Measurements from ENCODE around the gene GSTT2.
"Not testable (repeated sequence)": the region's sequence is repeated elsewhere in the genome, so short reads cannot be mapped to it uniquely, and the experiment has no call there.

Gene GSTT2

DNA sequence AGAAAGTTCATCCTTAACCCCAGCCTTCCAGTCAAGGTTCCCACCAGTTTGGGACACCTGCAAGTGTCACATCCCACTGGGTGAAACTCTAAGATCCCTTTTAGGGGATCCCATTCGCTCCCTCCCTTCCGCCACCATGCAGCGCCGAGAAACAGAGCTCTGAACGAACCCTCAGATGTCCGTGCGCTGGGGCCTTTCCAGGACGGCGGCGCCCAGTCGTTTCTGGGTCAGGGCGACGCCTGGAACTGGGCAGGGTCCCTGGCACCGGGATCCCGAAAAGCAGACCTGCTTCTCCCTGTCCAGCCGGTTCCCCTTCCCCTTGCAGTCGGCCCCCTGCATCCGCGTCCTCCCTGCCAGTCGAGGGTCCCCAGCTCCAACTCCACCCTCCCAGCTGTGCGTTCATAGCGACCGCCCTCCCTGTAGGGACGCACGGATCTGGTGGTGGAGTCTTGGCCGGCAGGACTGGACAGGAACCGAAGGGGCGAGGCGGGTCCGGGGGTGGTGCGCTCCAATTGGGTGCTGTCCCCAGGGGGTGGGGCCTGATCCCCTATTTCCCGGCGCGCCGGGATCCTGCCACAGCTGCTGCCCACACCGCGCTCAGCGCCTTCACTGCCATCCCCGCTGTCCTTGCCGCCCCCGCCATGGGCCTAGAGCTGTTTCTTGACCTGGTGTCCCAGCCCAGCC is at the start of gene GSTT2:
TSS of gene GSTT2 (plus strand) at position 578 of the 684 bp plus-strand sequence.
- not testable (repeated sequence) for H3K4me3 ChIP-seq (ENCODE audit: low read depth, low read length)

DNA sequence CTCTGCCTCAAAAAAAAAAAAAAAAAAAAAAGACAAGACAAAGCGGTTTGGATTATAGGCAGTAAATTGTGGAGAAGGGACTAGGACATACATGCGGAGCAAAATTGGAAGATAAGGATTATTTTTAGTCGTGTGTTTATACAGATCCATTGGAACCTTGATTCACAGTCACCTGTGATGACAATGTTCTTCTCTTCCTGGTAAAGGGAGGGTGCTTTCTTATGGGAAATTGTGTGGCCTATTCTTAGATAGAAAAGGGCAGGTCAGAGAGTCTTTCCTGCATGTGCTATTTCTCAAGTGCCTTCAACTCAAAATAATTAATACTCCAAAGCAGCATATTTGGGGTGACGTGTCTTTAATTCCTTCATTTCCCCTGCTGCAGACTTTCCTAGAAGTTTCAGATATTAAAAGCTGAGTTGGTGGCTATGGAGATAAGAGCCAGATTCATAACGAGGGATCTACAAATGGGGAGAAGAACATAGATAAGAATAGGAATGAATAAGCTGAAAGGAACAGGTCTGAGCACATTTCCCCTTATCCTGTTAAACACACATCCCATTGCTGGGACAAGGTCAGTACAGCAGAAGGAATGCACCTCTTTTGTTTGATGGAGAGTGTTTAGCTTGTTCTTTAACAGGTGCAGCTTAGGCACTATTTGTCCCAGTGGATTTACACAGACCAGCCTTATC is 41.5 kb upstream of the GSTT2 start:
- no peak overlapping the region for H3K4me3 ChIP-seq (ENCODE audit: low read depth, low read length)

DNA sequence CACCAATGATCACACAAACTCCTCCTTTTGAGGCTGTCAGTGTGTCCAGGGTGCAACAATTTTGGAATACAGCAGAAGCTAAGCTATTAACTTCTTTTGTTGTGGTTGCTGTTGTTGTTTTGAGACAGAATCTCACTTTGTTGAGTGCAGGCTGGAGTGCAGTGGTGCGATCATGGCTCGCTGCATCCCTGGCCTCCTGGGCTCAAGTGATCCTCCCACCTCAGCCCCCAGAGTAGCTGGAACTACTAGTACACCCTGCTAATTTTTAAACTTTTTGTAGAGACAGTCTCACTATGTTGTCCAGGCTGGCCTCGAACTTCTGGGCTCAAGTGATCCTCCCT is 40.9 kb upstream of the GSTT2 start:
- no peak overlapping the region for H3K4me3 ChIP-seq (ENCODE audit: low read depth, low read length)

DNA sequence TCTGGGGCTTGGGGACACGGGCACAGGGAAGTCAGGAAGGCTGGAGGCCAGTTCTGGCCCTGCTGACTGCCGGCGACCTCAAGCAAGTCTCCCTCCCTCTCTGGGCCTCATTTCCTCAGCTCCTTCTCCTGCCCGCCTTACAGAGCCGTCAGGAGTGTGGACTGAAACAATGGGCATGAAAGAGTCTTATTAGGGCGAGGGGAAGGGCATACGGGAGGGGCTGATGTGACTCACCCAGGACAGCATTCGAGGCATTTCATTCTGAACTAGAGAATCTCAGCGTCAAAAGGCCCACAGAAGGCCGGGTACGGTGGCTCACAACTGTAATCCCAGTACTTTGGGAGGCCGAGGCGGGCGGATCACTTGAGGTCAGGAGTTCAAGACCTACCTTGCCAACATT is 39.8 kb upstream of the GSTT2 start:
- H3K4me3 ChIP-seq (ENCODE audit: low read depth, low read length): not testable (repeated sequence)

DNA sequence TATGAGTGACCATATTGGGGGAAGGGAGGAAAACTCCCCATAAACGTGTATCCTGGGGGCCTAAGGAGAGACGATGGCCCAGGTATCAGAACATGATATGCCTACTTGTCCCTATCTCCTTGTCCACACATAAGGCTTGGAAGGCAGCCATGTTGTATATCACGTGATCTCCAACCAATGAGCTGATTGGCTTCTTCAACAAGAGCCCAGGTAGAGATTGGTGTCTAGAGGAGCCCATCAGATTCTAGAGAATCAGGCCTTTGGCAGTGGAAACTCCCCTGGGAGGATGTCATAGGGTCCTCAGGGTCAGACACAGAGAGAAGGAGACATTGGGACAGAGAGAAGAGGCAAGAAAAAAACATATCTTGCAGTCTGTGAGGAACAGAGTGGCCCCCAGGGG is 32.5 kb upstream of the GSTT2 start:
- H3K4me3 ChIP-seq (ENCODE audit: low read depth, low read length): not testable (repeated sequence)

DNA sequence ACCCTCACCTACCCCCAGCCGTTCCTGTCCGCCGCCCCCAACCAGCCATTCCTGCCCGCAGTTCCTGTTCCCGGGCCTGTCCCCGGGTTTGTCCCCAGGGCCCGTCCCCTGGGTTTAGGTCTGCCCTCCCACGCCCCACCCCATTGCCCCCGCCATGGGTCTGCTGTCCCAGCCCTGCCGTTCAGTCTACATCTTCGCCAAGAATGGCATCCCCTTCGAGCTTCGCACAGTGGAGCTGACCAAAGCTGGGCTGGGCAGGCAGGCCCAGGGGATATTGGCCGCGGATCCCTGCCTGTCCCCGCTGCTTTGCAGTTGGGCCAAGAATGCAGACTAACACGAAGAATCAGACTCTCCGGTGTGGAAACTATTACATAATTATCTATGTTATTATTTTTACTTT is 30.2 kb upstream of the GSTT2 start:
- H3K4me3 ChIP-seq (ENCODE audit: low read depth, low read length): not testable (repeated sequence)

DNA sequence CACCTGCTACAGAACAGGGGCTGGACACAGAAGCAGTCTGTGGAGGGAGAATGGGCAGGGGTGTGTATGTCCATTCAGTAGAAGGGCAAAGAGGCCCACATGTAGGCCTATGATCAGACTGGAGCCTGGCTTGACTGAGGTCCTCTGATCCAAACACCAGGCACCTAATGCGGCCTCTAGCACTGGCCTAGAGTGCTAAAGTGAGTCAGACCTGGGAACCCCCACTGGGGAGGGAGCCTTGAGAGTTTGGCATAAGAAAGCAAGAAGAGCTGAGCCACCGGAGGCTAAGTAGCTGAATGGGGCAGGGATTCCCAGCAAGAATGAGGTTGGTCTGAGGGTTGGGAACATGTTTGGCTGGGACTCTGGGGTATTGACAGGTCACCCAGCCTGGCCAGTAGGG is 28.6 kb upstream of the GSTT2 start:
- H3K4me3 ChIP-seq (ENCODE audit: low read depth, low read length): not testable (repeated sequence)

DNA sequence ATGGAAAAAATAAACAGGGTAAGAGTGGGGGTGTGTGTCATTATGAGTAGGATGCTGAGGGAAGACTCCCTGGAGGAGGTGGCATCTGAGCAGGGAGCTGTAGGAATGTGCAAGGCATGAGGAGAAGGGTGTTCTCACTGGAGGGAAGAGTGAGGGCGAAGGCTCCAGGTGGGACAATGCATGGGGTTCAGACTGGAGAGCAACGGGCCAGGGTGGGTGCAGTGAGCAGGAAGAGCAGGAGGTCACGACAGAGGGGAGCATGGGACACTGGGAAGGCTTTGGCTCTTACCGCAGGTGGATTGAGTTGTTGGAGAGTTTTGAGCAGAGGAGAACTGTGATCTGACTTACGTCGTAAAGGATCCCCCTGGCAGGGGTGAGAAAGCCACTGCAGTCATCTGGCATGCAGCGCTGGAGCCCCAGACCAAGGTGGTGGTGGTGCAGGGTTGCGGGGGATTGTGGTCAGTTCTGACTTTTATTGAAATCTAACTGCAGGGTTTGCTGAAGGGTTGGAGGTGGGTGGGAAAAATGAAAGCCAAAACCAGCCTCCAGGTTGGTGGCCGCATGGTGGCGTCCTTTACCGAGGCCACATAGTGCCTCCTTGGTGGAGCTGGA is 27.0 kb upstream of the GSTT2 start:
- H3K4me3 ChIP-seq (ENCODE audit: low read depth, low read length): not testable (repeated sequence)

DNA sequence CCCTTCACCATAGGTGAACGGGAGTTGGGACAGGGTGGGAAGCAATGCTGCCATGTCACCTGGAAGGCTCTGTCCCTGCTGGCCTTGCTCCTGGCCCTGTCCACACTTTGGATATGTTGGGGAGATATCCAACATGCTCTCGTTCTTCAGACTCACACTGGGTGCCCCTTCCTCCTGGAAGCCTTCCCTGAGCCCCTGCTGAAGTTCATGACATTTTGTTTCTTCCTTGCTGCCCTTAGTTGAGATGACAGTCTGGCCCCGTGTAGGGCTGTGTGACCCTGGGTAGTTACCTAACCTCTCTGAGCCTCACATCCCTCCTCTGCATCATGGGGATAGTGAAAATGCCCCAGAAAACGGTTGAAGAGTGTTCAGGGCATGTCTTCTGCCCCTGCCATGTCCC is 26.4 kb upstream of the GSTT2 start:
- not testable (repeated sequence) for H3K4me3 ChIP-seq (ENCODE audit: low read depth, low read length)

DNA sequence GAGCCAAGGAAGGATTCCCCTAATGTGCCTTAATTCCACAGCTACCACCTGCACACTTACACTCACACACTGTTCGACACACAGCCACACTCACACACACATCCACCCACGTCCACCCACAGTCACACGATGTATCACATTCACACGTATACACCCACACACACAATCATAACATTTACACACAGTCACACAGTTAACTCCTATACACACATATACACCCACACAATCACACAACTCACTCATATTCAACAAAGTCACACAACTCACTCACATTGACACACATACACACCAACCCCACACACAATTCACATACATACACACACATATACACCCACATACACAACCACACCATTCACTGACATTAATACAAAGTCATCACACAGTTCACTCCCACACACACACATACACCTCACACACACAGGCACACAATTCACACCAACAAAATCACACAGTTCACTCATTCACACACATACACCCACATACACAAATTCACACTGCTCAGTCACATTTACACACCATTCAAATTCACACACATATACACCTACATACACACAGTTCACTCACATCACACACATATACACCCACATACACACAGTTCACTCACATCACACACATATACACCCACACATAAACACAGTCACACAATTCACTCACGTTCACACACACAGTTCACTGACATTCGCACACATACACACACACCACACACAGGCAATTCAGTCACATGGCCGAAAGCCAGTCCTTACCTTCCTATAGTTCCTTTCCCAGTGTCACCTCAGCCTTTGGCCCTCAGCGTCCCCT is 25.5 kb upstream of the GSTT2 start:
- not testable (repeated sequence) for H3K4me3 ChIP-seq (ENCODE audit: low read depth, low read length)

DNA sequence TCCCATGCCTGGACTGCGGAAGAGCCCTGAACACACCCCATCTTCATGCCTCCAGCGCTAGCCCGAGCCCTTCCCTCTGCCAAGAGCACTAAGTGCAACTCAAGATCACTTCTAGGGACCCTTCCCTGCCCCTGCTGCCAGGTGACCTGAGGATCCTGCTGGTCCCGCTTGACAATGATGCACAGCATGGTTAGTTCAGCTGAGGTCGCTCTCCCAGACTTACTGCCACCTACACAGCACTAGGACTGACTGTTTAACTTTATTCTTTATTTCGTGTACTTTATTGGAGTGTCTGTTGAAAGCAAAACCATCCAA is 25.0 kb upstream of the GSTT2 start:
- not testable (repeated sequence) for H3K4me3 ChIP-seq (ENCODE audit: low read depth, low read length)

DNA sequence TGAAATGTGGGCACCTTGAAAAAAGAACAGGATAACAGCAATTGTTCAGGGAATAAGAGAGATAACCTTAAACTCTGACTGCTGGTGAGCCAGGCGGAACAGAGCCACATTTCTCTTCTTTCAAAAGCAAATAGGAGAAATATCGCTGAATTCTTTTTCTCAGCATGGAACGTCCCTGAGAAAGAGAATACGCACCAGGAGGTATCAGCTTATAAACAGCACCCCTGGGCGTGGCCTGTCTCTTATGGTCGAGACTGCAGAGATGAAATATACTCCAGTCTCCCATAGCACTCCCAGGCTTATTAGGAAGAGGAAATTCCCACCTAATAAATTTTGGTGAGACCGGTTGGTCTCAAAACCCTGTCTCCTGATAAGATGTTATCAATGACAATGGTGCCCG is 24.0 kb upstream of the GSTT2 start:
- not testable (repeated sequence) for H3K4me3 ChIP-seq (ENCODE audit: low read depth, low read length)

DNA sequence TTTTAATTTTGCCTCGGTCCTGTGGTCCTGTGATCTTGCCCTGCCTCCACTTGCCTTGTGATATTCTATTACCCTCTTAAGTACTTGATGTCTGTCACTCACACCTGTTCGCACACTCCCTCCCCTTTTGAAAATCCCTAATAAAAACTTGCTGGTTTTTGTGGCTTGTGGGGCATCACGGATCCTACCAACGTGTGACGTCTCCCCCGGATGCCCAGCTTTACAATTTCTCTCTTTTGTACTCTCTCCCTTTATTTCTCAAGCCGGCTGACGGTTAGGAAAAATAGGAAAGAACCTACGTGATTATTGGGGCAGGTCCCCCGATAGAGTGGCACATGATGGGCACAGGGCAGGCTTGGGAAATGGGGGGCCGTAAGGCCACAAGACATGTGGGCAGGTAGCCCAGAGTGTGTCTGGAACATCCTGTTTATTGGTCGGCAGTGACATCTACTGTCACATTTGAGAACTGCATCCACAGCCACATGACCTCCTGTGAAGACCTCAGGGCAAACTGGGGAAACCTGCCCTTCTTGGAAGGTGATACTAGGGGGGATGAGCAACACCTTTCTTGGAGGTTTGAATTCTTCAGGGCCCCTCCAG is 23.5 kb upstream of the GSTT2 start:
- not testable (repeated sequence) for H3K4me3 ChIP-seq (ENCODE audit: low read depth, low read length)

DNA sequence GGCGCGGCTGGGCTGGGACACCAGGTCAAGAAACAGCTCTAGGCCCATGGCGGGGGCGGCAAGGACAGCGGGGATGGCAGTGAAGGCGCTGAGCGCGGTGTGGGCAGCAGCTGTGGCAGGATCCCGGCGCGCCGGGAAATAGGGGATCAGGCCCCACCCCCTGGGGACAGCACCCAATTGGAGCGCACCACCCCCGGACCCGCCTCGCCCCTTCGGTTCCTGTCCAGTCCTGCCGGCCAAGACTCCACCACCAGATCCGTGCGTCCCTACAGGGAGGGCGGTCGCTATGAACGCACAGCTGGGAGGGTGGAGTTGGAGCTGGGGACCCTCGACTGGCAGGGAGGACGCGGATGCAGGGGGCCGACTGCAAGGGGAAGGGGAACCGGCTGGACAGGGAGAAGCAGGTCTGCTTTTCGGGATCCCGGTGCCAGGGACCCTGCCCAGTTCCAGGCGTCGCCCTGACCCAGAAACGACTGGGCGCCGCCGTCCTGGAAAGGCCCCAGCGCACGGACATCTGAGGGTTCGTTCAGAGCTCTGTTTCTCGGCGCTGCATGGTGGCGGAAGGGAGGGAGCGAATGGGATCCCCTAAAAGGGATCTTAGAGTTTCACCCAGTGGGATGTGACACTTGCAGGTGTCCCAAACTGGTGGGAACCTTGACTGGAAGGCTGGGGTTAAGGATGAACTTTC is 18.7 kb upstream of the GSTT2 start, which contains the start of gene GSTT2B:
TSS of gene GSTT2B (minus strand) at position 112 of the 688 bp plus-strand sequence. CDS start at position 48, 64 bp downstream.
- H3K4me3 ChIP-seq (ENCODE audit: low read depth, low read length): not testable (repeated sequence)

DNA sequence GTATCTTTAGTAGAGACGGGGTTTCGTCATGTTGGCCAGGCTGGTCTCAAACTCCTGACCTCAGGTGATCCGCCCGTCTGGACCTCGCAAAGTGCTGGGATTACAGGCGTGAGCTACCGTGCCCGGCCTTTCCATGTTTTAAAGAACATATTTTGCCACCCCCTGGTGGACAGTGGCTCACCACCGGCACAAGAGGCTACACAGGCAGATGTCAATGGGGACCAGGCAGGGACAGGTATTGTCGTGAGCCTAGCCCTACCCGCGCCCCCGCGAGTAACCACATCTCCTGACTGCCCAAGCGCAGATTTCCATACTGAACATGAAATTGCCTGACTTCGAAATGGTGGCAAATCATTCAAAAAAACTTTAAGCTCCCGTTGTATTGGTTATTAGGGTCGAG is 13.8 kb upstream of the GSTT2 start:
- not testable (repeated sequence) for H3K4me3 ChIP-seq (ENCODE audit: low read depth, low read length)

DNA sequence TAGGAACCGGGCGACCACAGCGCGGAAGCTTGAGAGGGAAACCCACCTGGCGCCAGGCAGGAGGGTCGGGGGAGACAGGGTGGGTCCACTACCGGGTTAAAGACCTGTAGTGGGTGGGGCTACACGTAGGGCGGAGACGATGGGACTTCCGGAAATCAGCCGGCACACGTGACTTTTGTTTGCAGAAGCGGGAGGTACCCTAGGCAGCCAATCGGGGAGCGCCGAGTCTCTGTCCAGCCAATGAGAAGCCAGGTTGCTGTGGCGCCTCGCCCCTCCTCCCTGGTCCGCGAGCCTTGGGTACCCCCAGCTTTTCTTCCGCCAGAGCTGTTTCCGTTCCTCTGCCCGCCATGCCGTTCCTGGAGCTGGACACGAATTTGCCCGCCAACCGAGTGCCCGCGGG is 13.4 kb upstream of the GSTT2 start, which contains the start of gene DDTL:
TSS of gene DDTL (plus strand) at position 321 of the 400 bp plus-strand sequence. CDS start at position 348, 27 bp downstream.
- not testable (repeated sequence) for H3K4me3 ChIP-seq (ENCODE audit: low read depth, low read length)

DNA sequence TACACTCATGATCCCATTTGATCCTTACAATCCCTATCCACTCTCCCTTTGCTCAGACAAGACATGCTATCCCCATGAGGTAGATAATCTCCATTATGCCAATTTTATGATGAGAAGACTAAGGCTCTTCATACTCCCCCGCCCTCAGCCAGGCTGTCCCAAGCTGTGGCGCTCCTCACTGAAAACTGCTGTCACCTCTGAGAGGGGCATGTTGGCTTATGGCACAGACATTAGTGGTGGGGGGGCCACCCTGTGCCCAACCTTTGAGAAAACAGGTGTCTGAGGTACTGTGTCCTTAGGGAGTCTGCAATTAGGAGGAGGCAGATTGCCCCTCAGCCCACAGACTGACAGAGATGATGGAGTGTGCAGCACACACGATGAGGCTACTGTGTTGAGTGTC is 10.9 kb upstream of the GSTT2 start:
- H3K4me3 ChIP-seq (ENCODE audit: low read depth, low read length): no peak overlapping the region

DNA sequence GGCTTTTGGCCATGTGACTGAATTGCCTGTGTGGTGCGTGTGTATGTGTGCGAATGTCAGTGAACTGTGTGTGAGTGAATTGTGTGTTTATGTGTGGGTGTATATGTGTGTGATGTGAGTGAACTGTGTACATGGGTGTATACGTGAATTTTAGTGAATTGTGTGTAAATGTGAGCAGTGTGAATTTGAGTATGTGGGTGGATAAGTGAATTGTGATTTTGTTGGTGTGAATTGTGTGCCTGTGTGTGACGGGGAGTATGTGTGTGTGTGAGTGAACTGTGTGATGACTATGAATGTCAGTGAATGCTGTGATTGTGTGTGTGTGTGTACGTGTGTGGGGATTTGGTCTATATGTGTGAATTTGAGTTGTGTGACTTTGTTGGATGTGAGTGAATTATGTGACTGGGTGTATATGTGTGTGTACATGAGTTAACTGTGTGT is 9.7 kb upstream of the GSTT2 start:
- H3K4me3 ChIP-seq (ENCODE audit: low read depth, low read length): no peak overlapping the region

DNA sequence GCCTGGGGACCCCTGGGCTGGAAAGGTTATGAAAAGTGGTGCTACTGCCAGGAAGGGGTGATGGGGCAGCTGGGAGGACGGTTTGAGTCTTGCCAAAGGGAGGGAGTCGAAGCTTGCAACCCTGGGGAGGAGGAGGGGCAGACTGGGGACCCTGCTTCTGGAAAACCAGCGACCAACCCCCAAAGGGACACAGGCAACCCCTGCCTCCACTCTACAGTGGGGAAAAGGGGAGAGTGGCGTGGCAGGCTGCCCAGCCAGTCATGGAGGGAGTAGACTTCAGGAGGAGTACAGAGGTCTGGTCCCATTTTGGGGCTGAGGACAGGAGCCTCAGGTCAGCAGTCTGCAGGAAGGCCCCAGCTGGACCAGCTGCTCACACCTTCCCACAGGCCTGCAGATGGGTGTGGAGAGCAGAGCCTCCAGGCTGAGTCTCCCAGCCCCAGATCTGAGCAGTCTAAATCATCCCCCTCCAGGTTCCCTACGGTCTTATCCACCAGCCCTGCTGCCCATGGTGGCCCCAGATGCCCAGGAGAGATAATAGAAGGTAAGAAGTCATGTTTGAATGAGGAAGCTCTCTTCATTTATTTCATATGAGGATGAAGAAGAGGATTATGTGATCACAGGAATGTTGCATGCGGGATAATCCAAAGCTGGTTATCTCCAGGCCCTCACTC is 9.0 kb upstream of the GSTT2 start:
- H3K4me3 ChIP-seq (ENCODE audit: low read depth, low read length): no peak overlapping the region

DNA sequence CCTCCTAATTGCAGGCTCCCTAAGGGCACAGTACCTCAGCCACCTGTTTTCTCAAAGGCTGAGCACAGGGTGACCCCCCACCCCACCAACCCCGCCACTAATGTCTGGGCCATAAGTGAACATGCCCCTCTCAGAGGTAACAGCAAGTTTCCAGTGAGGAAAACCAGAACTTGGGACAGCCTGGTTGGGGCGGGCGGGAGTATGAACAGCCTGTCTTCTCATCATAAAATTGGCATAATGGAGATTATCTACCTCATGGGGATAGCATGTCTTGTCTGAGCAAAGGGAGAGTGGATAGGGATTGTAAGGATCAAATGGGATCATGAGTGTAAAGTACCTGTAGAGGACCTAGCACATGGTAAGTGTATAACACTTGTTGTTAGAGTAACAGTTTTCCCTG is 8.0 kb upstream of the GSTT2 start:
- not testable (repeated sequence) for H3K4me3 ChIP-seq (ENCODE audit: low read depth, low read length)

Measured in iPS-11a (cell line).